ENCODE measurements around the gene CAMLG. TPM values are rescaled to one million over a fixed set of nuclear protein-coding genes. Genes with fewer than 3 reads are reported as not detected.
A peak's percentile ranks its signal among the peaks of the same experiment; 100 is the strongest.

The CAMLG gene
- total and polyA plus RNA-seq, 9 of the 15 experiments (the other 6 are each of a cell fraction or from before 2014, with no cell fraction given), result 11.3 to 22.0 (median 16.3) TPM

GRCh38 chr5:134738133-134738962 is at the start of gene CAMLG (continued):
- TF ChIP-seq ZHX1 (conservative IDR thresholded peaks at IDR 0.05; ENCODE audit: low read length) (peak; percentile 84; the same call in 1 of the 2 replicates), BRD9 (IDR thresholded peaks at IDR 0.05; ENCODE audit: low read depth, partially characterized antibody) (no peak), SIX5 (IDR thresholded peaks at IDR 0.05; ENCODE audit: borderline replicate concordance in 1 of 2, insufficient read depth in 1 of 2, low read depth in 1 of 2, low read length in 2 of 2) (peak; percentile 82 to 83; a peak in 3 of 4 replicates), RBM25 (IDR thresholded peaks at IDR 0.05; ENCODE audit: low read depth, low read length, severe bottlenecking) (no peak), ZNF174 (CRISPR knock-in tag; IDR thresholded peaks at IDR 0.05) (no peak), CBFB (CRISPR knock-in tag; IDR thresholded peaks at IDR 0.05) (no peak; the same call in 1 of the 2 replicates), SMARCA5 (IDR thresholded peaks at IDR 0.05) (no peak), POLR2AphosphoS2 (IDR thresholded peaks at IDR 0.05; ENCODE audit: low read length) (no peak), MTA2 (IDR thresholded peaks at IDR 0.05; ENCODE audit: low read depth) (no peak), ZNF707 (CRISPR knock-in tag; conservative IDR thresholded peaks at IDR 0.05) (0 out of 2 replicates have a peak, but pooled peaks have one; percentile 20), RHOXF2B (CRISPR knock-in tag; conservative IDR thresholded peaks at IDR 0.05) (no peak), ZNF586 (CRISPR knock-in tag; conservative IDR thresholded peaks at IDR 0.05) (no peak), E2F1 (CRISPR knock-in tag; IDR thresholded peaks at IDR 0.05) (peak; percentile 82), ZNF212 (CRISPR knock-in tag; IDR thresholded peaks at IDR 0.05) (no peak), ZSCAN32 (CRISPR knock-in tag; IDR thresholded peaks at IDR 0.05) (no peak)
- TF ChIP-seq, protein P1, sequence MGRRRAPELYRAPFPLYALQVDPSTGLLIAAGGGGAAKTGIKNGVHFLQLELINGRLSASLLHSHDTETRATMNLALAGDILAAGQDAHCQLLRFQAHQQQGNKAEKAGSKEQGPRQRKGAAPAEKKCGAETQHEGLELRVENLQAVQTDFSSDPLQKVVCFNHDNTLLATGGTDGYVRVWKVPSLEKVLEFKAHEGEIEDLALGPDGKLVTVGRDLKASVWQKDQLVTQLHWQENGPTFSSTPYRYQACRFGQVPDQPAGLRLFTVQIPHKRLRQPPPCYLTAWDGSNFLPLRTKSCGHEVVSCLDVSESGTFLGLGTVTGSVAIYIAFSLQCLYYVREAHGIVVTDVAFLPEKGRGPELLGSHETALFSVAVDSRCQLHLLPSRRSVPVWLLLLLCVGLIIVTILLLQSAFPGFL (CRISPR knock-in tag; IDR thresholded peaks at IDR 0.05), result no peak
- TF ChIP-seq, protein P2, sequence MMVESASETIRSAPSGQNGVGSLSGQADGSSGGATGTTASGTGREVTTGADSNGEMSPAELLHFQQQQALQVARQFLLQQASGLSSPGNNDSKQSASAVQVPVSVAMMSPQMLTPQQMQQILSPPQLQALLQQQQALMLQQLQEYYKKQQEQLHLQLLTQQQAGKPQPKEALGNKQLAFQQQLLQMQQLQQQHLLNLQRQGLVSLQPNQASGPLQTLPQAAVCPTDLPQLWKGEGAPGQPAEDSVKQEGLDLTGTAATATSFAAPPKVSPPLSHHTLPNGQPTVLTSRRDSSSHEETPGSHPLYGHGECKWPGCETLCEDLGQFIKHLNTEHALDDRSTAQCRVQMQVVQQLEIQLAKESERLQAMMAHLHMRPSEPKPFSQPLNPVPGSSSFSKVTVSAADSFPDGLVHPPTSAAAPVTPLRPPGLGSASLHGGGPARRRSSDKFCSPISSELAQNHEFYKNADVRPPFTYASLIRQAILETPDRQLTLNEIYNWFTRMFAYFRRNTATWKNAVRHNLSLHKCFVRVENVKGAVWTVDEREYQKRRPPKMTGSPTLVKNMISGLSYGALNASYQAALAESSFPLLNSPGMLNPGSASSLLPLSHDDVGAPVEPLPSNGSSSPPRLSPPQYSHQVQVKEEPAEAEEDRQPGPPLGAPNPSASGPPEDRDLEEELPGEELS (CRISPR knock-in tag; IDR thresholded peaks at IDR 0.05; ENCODE audit: borderline replicate concordance), result no peak; the same call in 1 of the 2 replicates
- TF ChIP-seq, protein P3, sequence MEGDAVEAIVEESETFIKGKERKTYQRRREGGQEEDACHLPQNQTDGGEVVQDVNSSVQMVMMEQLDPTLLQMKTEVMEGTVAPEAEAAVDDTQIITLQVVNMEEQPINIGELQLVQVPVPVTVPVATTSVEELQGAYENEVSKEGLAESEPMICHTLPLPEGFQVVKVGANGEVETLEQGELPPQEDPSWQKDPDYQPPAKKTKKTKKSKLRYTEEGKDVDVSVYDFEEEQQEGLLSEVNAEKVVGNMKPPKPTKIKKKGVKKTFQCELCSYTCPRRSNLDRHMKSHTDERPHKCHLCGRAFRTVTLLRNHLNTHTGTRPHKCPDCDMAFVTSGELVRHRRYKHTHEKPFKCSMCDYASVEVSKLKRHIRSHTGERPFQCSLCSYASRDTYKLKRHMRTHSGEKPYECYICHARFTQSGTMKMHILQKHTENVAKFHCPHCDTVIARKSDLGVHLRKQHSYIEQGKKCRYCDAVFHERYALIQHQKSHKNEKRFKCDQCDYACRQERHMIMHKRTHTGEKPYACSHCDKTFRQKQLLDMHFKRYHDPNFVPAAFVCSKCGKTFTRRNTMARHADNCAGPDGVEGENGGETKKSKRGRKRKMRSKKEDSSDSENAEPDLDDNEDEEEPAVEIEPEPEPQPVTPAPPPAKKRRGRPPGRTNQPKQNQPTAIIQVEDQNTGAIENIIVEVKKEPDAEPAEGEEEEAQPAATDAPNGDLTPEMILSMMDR (IDR thresholded peaks at IDR 0.05 in 2 of 3, conservative IDR thresholded peaks at IDR 0.05 in 1 of 3; ENCODE audit: insufficient read depth in 2 of 3, low read depth in 1 of 3, low read length in 3 of 3), result peak; percentile 77 to 84 (median 83)

Data from K562 (cell line).